ENCODE results near the gene LIN28B. TPM values are rescaled to one million over a fixed set of nuclear protein-coding genes. Genes with fewer than 3 reads are reported as not detected.

LIN28B gene
- total RNA-seq, 1 experiment from 2014 or later, result 0.25 TPM

- intact Hi-C loops (cut with micrococcal nuclease), result no loop called here
Measured at GRCh38 chr6:105102186-105102585, 145.3 kb downstream of the LIN28B start.

More at GRCh38 chr6:105102186-105102585, 145.3 kb downstream of the LIN28B start:
- POLR2A ChIA-PET, result no interaction called here
- H3K9me2 ChIP-seq (ENCODE audit: insufficient read depth), result no peaks in the 10 kb centered on the region
- no peak overlapping the region for H3K9ac ChIP-seq (ENCODE audit: low read length)
- no peaks in the 10 kb centered on the region for H3K4me1 ChIP-seq (ENCODE audit: control insufficient read depth in 1 of 2, insufficient read depth in 2 of 2, low read length in 2 of 2)
- H3K79me2 ChIP-seq (ENCODE audit: insufficient read depth, low read length), result no peaks in the 10 kb centered on the region
- no peak overlapping the region for H3K4me2 ChIP-seq (ENCODE audit: low read length)
- no peak for ATAC-seq
- no peak for DNase-seq (ENCODE audit: low read depth, low spot score)
- no peak overlapping the region for H3K4me3 ChIP-seq (replicated peaks in 1 of 2; ENCODE audit: low read depth in 1 of 2, low read length in 2 of 2)
- H2AFZ ChIP-seq (ENCODE audit: low read depth, low read length, poor library complexity, severe bottlenecking), result no peak overlapping the region
- no peaks in the 10 kb centered on the region for H3K27me3 ChIP-seq (ENCODE audit: insufficient read depth, low read length)
- no peaks in the 10 kb centered on the region for H3K36me3 ChIP-seq (ENCODE audit: control insufficient read depth in 1 of 2, insufficient read depth in 2 of 2, low read length in 2 of 2)
- no TSS peak for BruUV-seq (replicated peaks)
- H4K20me1 ChIP-seq (ENCODE audit: insufficient read depth), result no peaks in the 10 kb centered on the region
- RAD21 ChIA-PET (ENCODE audit: low non-redundant PET in 1 of 2, low total read pairs in 2 of 2, uncharacterized antibody in 2 of 2, unreplicated experiment in 2 of 2), result no interaction called here
- TF ChIP-seq SRF (IDR thresholded peaks at IDR 0.05; ENCODE audit: low read depth) (no peak), SP1 (IDR thresholded peaks at IDR 0.05; ENCODE audit: low read depth) (no peak), EZH2phosphoT487 (IDR thresholded peaks at IDR 0.05; ENCODE audit: borderline replicate concordance) (no peak), ZFX (IDR thresholded peaks at IDR 0.05) (no peak), ZNF274 (IDR thresholded peaks at IDR 0.05; ENCODE audit: low read depth, low read length) (no peak), YY1 (IDR thresholded peaks at IDR 0.05; ENCODE audit: extremely low read depth, insufficient replicate concordance, low read depth, low read length) (no peak), CEBPB (IDR thresholded peaks at IDR 0.05; ENCODE audit: low read depth) (no peak), MAX (IDR thresholded peaks at IDR 0.05) (no peak), EZH2 (IDR thresholded peaks at IDR 0.05) (no peak), EGR1 (IDR thresholded peaks at IDR 0.05; ENCODE audit: low read depth) (no peak), POLR2AphosphoS5 (IDR thresholded peaks at IDR 0.05; ENCODE audit: low read depth, low read length) (no peak), CTCF (IDR thresholded peaks at IDR 0.05 in 2 of 3, conservative IDR thresholded peaks at IDR 0.05 in 1 of 3; ENCODE audit: borderline replicate concordance in 1 of 3, insufficient read depth in 1 of 3, low read depth in 2 of 3, low read length in 2 of 3) (no peak)
- CTCF ChIA-PET, result no interaction called here
- no peak overlapping the region for H3K27ac ChIP-seq (ENCODE audit: low read depth, low read length)
- H3K9me3 ChIP-seq (ENCODE audit: control insufficient read depth in 1 of 2, insufficient read depth in 1 of 2, low read depth in 1 of 2, low read length in 2 of 2), result no peaks in the 10 kb centered on the region

All from HCT116 (cell line).